GM18520 (cell line): Measurements from ENCODE around the gene OTUD5.
A peak's percentile ranks its signal among the peaks of the same experiment; 100 is the strongest.
"Not testable (repeated sequence)": the region's sequence is repeated elsewhere in the genome, so short reads cannot be mapped to it uniquely, and the experiment has no call there.

Experiments
- ATAC-seq: cut with Tn5 transposase; IDR thresholded peaks from one replicate; pipeline ENCODE4 v1.9.1; 2021; ENCODE audit not compliant: unreplicated experiment

OTUD5 gene

GRCh38 chrX:48957477-48957826, at the start of gene OTUD5:
OTUD5 (minus strand) TSS chrX:48957607; CDS start chrX:48957570, 37 bp downstream.
- ATAC-seq, result peak; percentile 14

- no peak for ATAC-seq
Observed at GRCh38 chrX:49003696-49004095, 46.3 kb upstream of the OTUD5 start.

DNA sequence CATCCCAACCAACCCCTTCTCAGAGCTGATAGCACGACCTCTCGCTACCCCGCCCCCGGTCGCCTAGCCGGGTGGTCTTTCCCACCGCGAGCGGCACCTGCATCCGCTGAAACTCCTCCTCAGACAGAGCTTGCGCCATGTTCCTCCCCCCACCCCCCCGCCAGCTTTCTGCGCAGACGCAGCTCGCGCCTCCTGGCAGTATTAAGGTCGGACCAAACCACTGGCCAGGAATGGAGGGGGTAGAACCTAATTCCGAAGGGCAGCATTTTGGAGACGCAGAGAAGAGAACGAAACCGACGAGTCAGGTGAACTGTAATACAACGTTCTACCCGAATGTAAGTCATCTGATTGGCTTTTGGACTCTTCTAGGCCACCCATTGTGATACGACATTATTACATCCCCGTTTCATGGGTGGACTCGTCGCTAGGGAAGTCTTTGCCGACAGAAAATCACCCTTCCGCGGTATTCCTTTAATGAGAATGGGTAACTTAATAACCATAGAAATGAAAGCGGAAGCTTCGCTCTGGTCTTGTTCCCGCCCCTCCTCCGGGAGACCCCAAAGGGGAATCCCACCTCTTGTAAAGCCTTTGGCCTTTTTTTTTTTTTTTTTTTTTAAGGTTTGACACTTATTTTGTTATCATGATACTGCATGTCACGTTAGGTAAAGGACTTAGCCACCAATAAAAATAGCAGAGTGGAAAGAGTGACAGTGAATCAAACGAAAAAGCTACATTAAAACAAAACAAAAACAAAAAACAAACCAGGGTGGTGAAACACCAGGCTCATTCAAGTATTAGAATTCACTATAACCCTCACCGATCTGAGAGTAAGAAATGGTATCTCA, 44.9 kb upstream of the OTUD5 start, which contains the start of gene GRIPAP1:
Gene GRIPAP1 (minus strand): TSS at position 174 of the 845 bp plus-strand sequence. CDS start 35 bp downstream, at position 139.
- ATAC-seq, result peak; percentile 87

DNA sequence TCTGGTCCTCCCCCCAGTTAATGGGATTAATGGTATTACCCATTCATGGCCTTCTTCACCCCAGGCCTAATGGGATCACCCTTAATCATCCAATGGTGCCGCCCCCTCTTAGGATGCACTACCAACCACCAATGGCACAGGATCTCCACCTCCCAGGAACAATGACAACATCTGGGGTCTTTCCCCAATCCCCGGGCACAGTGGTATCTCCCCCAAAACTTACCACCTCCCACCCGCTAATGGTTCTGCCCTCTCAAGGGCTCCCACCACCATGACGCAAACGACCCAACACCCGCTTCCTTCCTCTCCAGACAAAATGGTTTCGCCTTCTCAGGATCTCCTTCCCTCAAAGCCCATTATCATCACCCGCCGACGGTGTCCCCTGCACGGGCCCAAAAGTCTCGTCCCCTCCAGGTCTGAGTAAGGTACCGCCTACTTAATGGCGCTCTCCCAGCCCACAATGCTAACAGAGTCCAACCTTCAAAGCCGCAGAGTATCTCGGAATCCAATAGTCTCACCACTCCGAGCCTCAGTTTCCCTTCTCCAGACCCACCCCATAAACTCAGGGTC, 44.2 kb upstream of the OTUD5 start:
- ATAC-seq, result no peak

- no peak for ATAC-seq
Observed at GRCh38 chrX:49000636-49001035, 43.2 kb upstream of the OTUD5 start.

- no peak for ATAC-seq
Observed at GRCh38 chrX:48999030-48999429, 41.6 kb upstream of the OTUD5 start.

DNA sequence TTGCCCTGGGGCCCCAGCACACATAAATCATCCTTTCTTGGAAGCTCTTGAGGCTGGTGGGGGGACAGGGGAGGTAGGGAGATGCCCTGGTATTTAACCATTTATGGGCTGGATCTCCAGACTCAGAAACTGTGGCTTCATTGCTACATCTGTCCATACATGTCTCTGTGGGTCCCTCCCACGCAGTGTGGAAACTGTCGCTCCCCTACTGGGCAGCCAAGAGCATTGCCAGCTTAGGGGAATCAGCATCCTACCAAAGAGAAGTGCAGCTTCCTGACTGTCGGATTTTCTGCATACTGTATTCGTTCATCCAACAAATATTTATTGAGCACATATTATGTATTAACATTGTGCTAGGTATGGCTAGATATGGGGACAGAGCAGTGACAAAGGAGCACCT, 41.0 kb upstream of the OTUD5 start:
- no peak for ATAC-seq

DNA sequence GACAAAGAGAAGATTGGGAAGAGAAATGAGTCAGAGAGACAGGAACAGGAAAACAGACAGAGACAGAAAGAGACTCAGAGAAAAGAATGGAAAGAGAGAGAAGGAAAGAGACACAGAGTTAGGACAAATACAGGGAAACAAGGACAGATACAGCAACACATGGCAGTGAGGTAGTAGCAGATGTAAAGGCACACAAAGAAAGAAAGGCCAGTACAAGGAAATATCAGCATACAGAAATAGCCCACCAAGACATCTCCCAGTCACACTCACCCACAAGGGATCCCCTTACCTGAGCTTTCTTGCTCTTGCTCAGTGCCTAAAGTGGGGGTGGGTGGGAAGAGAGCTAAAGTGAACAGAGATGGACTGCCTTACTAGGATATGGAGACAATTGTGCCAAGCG, 40.5 kb upstream of the OTUD5 start:
- no peak for ATAC-seq

GRCh38 chrX:48997455-48997854, 40.0 kb upstream of the OTUD5 start:
- no peak for ATAC-seq

GRCh38 chrX:48996969-48997368, 39.6 kb upstream of the OTUD5 start:
- no peak for ATAC-seq

DNA sequence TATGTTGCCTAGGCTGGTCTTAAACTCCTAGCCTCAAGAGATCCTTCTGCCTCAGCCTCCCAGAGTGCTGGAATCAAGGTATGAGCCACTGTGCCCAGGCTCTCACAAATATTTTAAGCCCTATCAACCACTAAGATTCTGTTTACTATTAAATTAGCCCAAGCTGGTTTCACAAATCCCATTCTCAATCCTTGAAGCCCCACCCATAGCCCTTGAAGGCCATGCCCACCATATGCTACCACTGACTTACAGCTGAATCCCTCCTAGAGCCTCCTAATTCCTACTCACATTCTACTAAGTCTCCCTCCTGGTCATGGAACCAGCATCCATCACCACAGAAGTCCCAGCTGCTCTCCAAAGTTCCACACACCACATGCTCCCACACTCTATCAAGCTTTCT, 34.9 kb upstream of the OTUD5 start:
- ATAC-seq, result no peak

- no peak for ATAC-seq
Observed at GRCh38 chrX:48989483-48989882, 32.1 kb upstream of the OTUD5 start.

GRCh38 chrX:48983896-48984295, 26.5 kb upstream of the OTUD5 start:
- no peak for ATAC-seq

GRCh38 chrX:48983081-48983480, 25.7 kb upstream of the OTUD5 start:
- ATAC-seq, result no peak

GRCh38 chrX:48981178-48981577, 23.8 kb upstream of the OTUD5 start:
- ATAC-seq, result no peak

DNA sequence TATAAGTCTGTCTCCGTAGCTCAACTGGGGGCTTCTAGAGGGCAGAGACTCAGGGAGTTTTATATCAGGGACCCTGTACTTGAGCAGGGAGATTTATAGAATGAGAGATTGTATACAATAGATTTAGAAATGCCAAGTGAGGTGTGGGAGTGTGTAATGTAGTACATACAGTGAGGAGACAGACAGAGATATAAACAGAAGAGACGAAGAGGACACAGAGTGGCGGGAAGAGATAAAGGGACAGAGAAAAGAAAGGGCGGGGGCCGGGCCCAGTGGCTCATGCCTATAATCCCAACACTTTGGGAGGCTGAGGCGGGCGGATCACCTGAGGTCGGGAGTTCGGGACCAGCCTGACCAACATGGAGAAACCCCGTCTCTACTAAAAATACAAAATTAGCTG, 22.9 kb upstream of the OTUD5 start:
- not testable (repeated sequence) for ATAC-seq

GRCh38 chrX:48978226-48978625, 20.8 kb upstream of the OTUD5 start:
- no peak for ATAC-seq

GRCh38 chrX:48976086-48976485, 18.7 kb upstream of the OTUD5 start:
- no peak for ATAC-seq

GRCh38 chrX:48975541-48975940, 18.1 kb upstream of the OTUD5 start:
- no peak for ATAC-seq

GRCh38 chrX:48975041-48975440, 17.6 kb upstream of the OTUD5 start:
- no peak for ATAC-seq

DNA sequence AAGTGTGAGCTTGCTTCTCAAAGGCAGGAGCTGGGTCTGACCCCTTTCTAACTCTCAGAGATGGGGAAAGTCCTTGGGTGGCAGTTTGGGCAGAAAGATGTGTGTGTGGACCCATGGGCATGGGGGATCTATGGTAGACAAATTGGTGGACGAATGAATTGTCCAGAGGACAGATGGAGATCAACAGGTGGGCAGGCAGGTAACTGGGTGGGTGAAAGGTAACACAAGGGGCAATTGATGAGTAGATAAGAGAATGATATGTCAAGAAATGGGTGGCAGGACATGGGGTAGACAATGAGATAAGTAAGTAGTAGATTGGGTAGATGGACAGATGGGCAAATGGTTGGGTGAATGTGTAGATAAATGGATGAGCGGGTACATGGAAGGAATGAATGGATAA, 17.2 kb upstream of the OTUD5 start:
- no peak for ATAC-seq

DNA sequence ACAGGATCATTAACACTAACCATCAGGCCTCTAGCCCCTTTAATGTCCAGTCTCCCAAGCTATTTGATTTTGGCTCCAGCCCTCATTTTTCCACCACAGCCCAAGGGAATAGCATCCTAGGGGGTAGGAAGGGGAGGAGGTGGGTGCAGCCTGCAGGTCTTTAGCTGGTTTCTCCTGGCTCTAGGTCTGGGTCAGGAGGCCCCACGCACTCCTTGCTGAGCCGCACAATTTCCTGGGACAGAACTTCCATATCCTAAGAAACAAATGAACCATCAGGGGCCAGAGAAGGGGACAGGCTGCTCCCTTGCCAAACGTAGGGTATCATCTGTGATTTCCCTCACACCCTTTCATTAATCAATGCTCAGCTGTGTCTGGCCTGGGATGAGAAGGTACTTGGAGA, 16.6 kb upstream of the OTUD5 start:
- ATAC-seq, result no peak
